ENCODE results near the gene ZNF211. TPM values are rescaled to one million over a fixed set of nuclear protein-coding genes. Genes with fewer than 3 reads are reported as not detected.

ZNF211 gene
- total RNA-seq, 1 donor from 2014 or later, result 26.0 TPM

DNA sequence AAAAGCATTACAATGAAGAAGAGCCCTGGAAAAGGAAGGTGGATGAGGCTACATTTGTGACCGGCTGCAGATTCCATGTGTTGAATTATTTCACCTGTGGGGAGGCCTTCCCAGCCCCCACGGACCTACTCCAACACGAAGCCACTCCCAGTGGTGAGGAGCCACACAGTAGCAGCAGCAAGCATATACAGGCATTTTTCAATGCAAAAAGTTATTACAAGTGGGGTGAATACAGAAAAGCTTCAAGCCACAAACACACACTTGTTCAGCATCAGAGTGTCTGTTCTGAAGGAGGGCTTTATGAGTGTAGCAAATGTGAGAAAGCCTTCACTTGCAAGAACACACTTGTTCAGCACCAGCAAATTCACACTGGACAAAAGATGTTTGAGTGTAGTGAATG is 53.8 kb downstream of the ZNF211 start:
- Mint-ChIP-seq H3K27me3 (no peaks in the 10 kb centered on the region), H3K9me3 (peaks cover 50% of the 10 kb centered on the region), H3K27ac (no peak overlapping the region), H3K4me1 (peaks cover 34% of the 10 kb centered on the region), H3K4me3 (no peak overlapping the region), H3K36me3 (ENCODE audit: low read depth) (peaks cover 87% of the 10 kb centered on the region)
- ChIA-PET POLR2A (no interaction called here), CTCF (interaction anchor here (0.6 kb wide), 1 partner anchor 24 kb away, joined by 3 read pairs; no protein-coding TSS in a partner anchor)
- intact Hi-C loops (cut with micrococcal nuclease), result no loop called here
- DNase-seq, result no peak
- TF ChIP-seq CTCF (IDR thresholded peaks at IDR 0.05), result no peak
- ATAC-seq (ENCODE audit: low read depth), result no peak

GRCh38 chr19:57687363-57688010 is 54.5 kb downstream of the ZNF211 start:
- Mint-ChIP-seq H3K27me3 (no peaks in the 10 kb centered on the region), H3K9me3 (peaks cover 50% of the 10 kb centered on the region), H3K4me1 (peaks cover 26% of the 10 kb centered on the region), H3K27ac (no peak overlapping the region), H3K36me3 (ENCODE audit: low read depth) (peaks cover 80% of the 10 kb centered on the region), H3K4me3 (no peak overlapping the region)
- ATAC-seq (ENCODE audit: low read depth), result no peak
- POLR2A ChIA-PET, result no interaction called here
- DNase-seq, result no peak
- TF ChIP-seq CTCF (IDR thresholded peaks at IDR 0.05), result no peak
- CTCF ChIA-PET, result interaction anchor here (0.6 kb wide), 1 partner anchor 24 kb away, joined by 3 read pairs; no protein-coding TSS in a partner anchor
- intact Hi-C loops (cut with micrococcal nuclease), result no loop called here

- Mint-ChIP-seq H3K9me3 (peaks cover 50% of the 10 kb centered on the region), H3K4me3 (no peak overlapping the region), H3K27ac (no peak overlapping the region), H3K4me1 (peaks cover 19% of the 10 kb centered on the region), H3K27me3 (no peaks in the 10 kb centered on the region), H3K36me3 (ENCODE audit: low read depth) (peaks cover 78% of the 10 kb centered on the region)
- no peak for DNase-seq
- intact Hi-C loops (cut with micrococcal nuclease), result no loop called here
- ChIA-PET POLR2A (no interaction called here), CTCF (no interaction called here)
- no peak for TF ChIP-seq CTCF (IDR thresholded peaks at IDR 0.05)
- ATAC-seq (ENCODE audit: low read depth), result no peak
Measured at GRCh38 chr19:57688011-57688763, 55.2 kb downstream of the ZNF211 start.

- ChIA-PET POLR2A (interaction anchor here (1.0 kb wide), 1 partner anchor 8 kb away, joined by 4 read pairs; the partner anchor contains the start of gene ZNF551), CTCF (no interaction called here)
- no peak for ATAC-seq (ENCODE audit: low read depth)
- Mint-ChIP-seq H3K4me1 (peaks cover 8% of the 10 kb centered on the region), H3K36me3 (ENCODE audit: low read depth) (peaks cover 73% of the 10 kb centered on the region), H3K27me3 (no peaks in the 10 kb centered on the region), H3K27ac (no peak overlapping the region), H3K4me3 (no peak overlapping the region), H3K9me3 (peaks cover 39% of the 10 kb centered on the region)
- intact Hi-C loops (cut with micrococcal nuclease), result no loop called here
- TF ChIP-seq CTCF (IDR thresholded peaks at IDR 0.05), result no peak
- no peak for DNase-seq
Measured at GRCh38 chr19:57689750-57690149, 56.8 kb downstream of the ZNF211 start.

Other genes with a start within 250 kb of the ZNF211 start
- gene ZNF548, start 243.3 kb upstream of the ZNF211 start, total RNA-seq, result 38.7 and 39.7 TPM in 2 replicates
- gene ZNF17, start 222.0 kb upstream of the ZNF211 start, total RNA-seq, result 16.1 and 18.6 TPM in 2 replicates
- 16.4 and 18.2 TPM in 2 replicates for gene ZNF749, start 197.8 kb upstream of the ZNF211 start, total RNA-seq
- 0.78 and 1.1 TPM in 2 replicates for gene VN1R1, start 176.0 kb upstream of the ZNF211 start, total RNA-seq
- 13.8 and 17.9 TPM in 2 replicates for gene ZNF772, start 155.6 kb upstream of the ZNF211 start, total RNA-seq
- 17.2 TPM in 2 replicates for gene ZNF419, start 145.4 kb upstream of the ZNF211 start, total RNA-seq
- gene ZNF773, start 133.2 kb upstream of the ZNF211 start, total RNA-seq, result 20.2 and 21.3 TPM in 2 replicates
- 14.0 and 16.9 TPM in 2 replicates for gene ZNF549, start 105.8 kb upstream of the ZNF211 start, total RNA-seq
- gene ZNF550, start 73.3 kb upstream of the ZNF211 start, total RNA-seq, result 16.8 and 18.7 TPM in 2 replicates
- gene ZNF416, start 54.3 kb upstream of the ZNF211 start, total RNA-seq, result 12.6 and 13.8 TPM in 2 replicates
- 16.2 and 18.1 TPM in 2 replicates for gene ZIK1, start 49.0 kb upstream of the ZNF211 start, total RNA-seq
- gene ZNF530, start 33.3 kb upstream of the ZNF211 start, total RNA-seq, result 7.0 and 7.9 TPM in 2 replicates
- gene ZNF134, start 18.9 kb upstream of the ZNF211 start, total RNA-seq, result 32.3 and 38.4 TPM in 2 replicates
- not detected in 2 replicates for gene ZSCAN4, start 35.8 kb downstream of the ZNF211 start, total RNA-seq
- gene ZNF551, start 48.8 kb downstream of the ZNF211 start, total RNA-seq, result 20.0 and 28.6 TPM in 2 replicates
- 23.2 and 27.9 TPM in 2 replicates for gene ZNF154, start 76.0 kb downstream of the ZNF211 start, total RNA-seq
- 25.2 and 27.0 TPM in 2 replicates for gene ZNF671, start 94.5 kb downstream of the ZNF211 start, total RNA-seq
- gene ZNF776, start 113.6 kb downstream of the ZNF211 start, total RNA-seq, result 26.5 and 29.9 TPM in 2 replicates
- gene ZNF586, start 136.5 kb downstream of the ZNF211 start, total RNA-seq, result 29.4 and 33.7 TPM in 2 replicates
- gene ZNF552, start 181.7 kb downstream of the ZNF211 start, total RNA-seq, result 13.9 and 15.6 TPM in 2 replicates
- 29.3 and 35.0 TPM in 2 replicates for gene ZNF587B, start 197.1 kb downstream of the ZNF211 start, total RNA-seq
- gene ZNF587, start 216.7 kb downstream of the ZNF211 start, total RNA-seq, result 44.0 and 61.1 TPM in 2 replicates